Right lobe of liver (tissue), 6 donors: ENCODE data around the gene CELSR1. TPM values are rescaled to one million over a fixed set of nuclear protein-coding genes. Genes with fewer than 3 reads are reported as not detected.
"Not testable (repeated sequence)": the region's sequence is repeated elsewhere in the genome, so short reads cannot be mapped to it uniquely, and the experiment has no call there.

Source experiments
- ATAC-seq, 4 donors: fragments of 200-7000 bp; cut with Tn5 transposase; one replicate each; pipeline ENCODE4 v1.9.1; 2020; ENCODE audit warnings: mild to moderate bottlenecking in 4 of 4, moderate library complexity in 4 of 4
- DNase-seq, 3 donors: peaks; one replicate each; pipeline ENCODE4 v3.0.0-alpha.2; 2020
- H3K27ac ChIP-seq, 3 donors: fragments of 200-600 bp; one replicate each; pipeline ENCODE4 v1.8.0; 2022
- H3K27me3 ChIP-seq, 2 donors: fragments of 200-600 bp; one replicate each; pipeline ENCODE4 v1.8.0; 2022
- H3K36me3 ChIP-seq, 4 donors: fragments of 200-600 bp; sonication (generic) in 1 of 4; one replicate each; pipeline versions ENCODE4 v1.5.1 to v1.8.0; 2017 to 2022; ENCODE audit warnings: control low read depth in 1 of 4
- H3K4me1 ChIP-seq, 4 donors: fragments of 200-600 bp; sonication (generic) in 1 of 4; one replicate each; pipeline versions ENCODE4 v1.5.1 to v1.8.0; 2017 to 2022; ENCODE audit warnings: control low read depth in 1 of 4
- H3K4me3 ChIP-seq, 3 donors: fragments of 200-600 bp; one replicate each; pipeline ENCODE4 v1.8.0; 2022
- H3K9me3 ChIP-seq, 4 donors: fragments of 200-600 bp; sonication (generic) in 1 of 4; one replicate each; pipeline versions ENCODE4 v1.5.1 to v1.8.0; 2017 to 2022; ENCODE audit warnings: control low read depth in 1 of 4
- POLR2A ChIP-seq: fragments of 450-650 bp; IDR thresholded peaks from one replicate; pipeline ENCODE4 v1.6.1; 2017; ENCODE audit warnings: antibody characterized with exemption, mild to moderate bottlenecking
- WGBS: methylation state at CpG from one replicate; pipeline ENCODE4 v1.1.6; 2018; ENCODE audit warnings: low coverage, low lambda C conversion rate; ENCODE audit not compliant: insufficient coverage; ENCODE audit errors: missing lambda C conversion rate; 5-methylcytosine and 5-hydroxymethylcytosine counted together
- intact Hi-C, 2 donors: fragments of 100-400 bp; cut with DNase I; formaldehyde crosslinking; loops; one replicate each; pipeline versions ENCODE4 v1.11.2 to v1.14.1; 2022
- total RNA-seq, 6 experiments: library from RNA; depleted of rRNA in 2 of 6; stranded (reverse); fragments of >200 nt in 2 of 6; fragmentation: NEBNext Ultra II Directional in 3 of 6; extraction: Animal tissue kit (Norgen Biotek cat#: 25700) in 3 of 6; gene quantifications; one replicate each; pipeline versions ENCODE4 v1.1.0 to v1.2.4, GENCODE V29; 2016 to 2023
- TF ChIP-seq, protein P1 (sequence below), 4 donors: fragments of 200-600 bp in 3 of 4; fragments of 450-650 bp in 1 of 4; IDR thresholded peaks; one replicate each; pipeline versions ENCODE4 v1.5.1 to v1.8.0; 2016 to 2022; ENCODE audit warnings: antibody characterized with exemption in 4 of 4, mild to moderate bottlenecking in 2 of 4
- donor health status: DM: no; HTN: yes; CAD: no.
- donor health status: DM: no; HTN: no; CAD: no.
- donor health status: DM: no; HTN: no; CAD: no.
- donor health status: DM: no; HTN: yes; CAD: no.
- donor health status: DM: no; HTN: yes; CAD: no.

Gene CELSR1
- total RNA-seq, 6 experiments from 2014 or later: 2.9 to 8.2 (median 5.0) TPM

- DNase-seq (no peak), ATAC-seq (peak in 1 of 4 donors; percentile 24)
- H3K4me1 ChIP-seq: no peaks in the 10 kb centered on the region
- H3K36me3 ChIP-seq: no peaks in the 10 kb centered on the region
- H3K27ac ChIP-seq: no peak overlapping the region
- H3K27me3 ChIP-seq: no peaks in the 10 kb centered on the region
- H3K4me3 ChIP-seq: no peak overlapping the region
- intact Hi-C loops: no loop called here
- 85% methylated on average over 17 of the region's 28 CpGs for WGBS
- H3K9me3 ChIP-seq: no peaks in the 10 kb centered on the region
- TF ChIP-seq, protein P1, sequence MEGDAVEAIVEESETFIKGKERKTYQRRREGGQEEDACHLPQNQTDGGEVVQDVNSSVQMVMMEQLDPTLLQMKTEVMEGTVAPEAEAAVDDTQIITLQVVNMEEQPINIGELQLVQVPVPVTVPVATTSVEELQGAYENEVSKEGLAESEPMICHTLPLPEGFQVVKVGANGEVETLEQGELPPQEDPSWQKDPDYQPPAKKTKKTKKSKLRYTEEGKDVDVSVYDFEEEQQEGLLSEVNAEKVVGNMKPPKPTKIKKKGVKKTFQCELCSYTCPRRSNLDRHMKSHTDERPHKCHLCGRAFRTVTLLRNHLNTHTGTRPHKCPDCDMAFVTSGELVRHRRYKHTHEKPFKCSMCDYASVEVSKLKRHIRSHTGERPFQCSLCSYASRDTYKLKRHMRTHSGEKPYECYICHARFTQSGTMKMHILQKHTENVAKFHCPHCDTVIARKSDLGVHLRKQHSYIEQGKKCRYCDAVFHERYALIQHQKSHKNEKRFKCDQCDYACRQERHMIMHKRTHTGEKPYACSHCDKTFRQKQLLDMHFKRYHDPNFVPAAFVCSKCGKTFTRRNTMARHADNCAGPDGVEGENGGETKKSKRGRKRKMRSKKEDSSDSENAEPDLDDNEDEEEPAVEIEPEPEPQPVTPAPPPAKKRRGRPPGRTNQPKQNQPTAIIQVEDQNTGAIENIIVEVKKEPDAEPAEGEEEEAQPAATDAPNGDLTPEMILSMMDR (IDR thresholded peaks at IDR 0.05): no peak
- TF ChIP-seq POLR2A: no peak
These were observed 64.2 kb downstream of the CELSR1 start for GRCh38 chr22:46473021-46473779.

DNA sequence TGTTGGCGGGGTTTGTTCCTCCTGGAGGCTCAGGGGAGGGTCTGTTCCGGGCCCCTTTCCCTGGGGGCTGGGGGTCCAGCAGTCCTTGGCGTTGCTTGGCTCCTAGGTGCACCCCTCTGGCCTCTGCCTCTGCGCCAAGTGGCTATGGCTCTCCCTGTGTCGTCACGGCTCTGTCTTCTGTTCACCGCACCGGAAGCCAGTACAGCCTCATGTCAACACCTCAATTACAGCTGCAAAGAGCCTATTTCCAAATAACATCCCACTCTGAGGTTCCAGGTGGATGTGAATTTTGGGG, 64.8 kb downstream of the CELSR1 start:
- DNase-seq (no peak), ATAC-seq (no peak)
- Histone ChIP-seq H3K27me3 (no peaks in the 10 kb centered on the region), H3K9me3 (no peaks in the 10 kb centered on the region), H3K4me3 (no peak overlapping the region), H3K27ac (no peak overlapping the region), H3K4me1 (no peaks in the 10 kb centered on the region), H3K36me3 (no peaks in the 10 kb centered on the region)
- TF ChIP-seq, protein P1 (IDR thresholded peaks at IDR 0.05): no peak
- TF ChIP-seq POLR2A: no peak
- WGBS: 90% methylated on average over 5 of the region's 8 CpGs
- intact Hi-C loops: no loop called here

DNA sequence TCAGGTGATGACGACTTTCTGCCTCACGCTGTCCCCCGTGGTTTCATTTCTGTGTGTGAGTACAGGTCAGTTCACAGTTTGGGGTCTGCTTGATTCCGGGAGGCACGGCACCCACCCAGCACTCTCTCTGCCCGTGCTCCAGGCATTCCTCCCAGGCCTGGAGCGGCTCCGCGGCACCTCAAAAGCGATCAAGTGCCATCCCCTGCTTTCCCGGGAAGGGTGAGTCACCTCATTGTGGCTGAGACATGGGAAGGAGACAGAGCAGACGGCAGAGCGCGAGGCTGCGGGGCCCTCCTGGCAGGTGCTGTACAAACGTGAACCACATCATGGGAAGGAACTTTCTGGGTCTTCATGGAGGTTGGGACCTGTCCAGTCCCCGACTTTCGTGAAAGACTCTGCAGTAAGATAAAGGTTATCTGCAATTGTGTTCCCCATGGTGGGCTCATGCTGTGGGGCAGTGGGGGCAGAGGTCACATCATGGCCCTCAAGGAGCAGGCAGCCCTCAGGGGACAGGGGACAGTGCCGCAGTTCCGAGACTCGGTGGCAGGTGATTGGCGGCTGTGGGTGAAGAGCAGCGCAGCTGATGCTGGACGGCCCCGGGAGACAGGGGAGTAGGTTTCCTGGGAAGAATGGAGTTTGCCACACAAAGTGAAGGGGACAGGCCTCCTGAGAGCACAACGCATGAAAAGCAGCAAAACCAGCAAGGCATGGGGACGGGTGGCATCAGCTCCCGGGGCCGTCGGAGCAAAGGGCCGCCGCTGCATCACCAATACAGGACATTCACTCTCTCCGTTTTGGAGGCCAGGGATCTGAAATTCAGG, 65.3 kb downstream of the CELSR1 start:
- H3K36me3 ChIP-seq: no peaks in the 10 kb centered on the region
- no peaks in the 10 kb centered on the region for H3K27me3 ChIP-seq
- H3K27ac ChIP-seq: no peak overlapping the region
- H3K9me3 ChIP-seq: no peaks in the 10 kb centered on the region
- intact Hi-C loops: no loop called here
- ATAC-seq (no peak), DNase-seq (no peak)
- no peak overlapping the region for H3K4me3 ChIP-seq
- H3K4me1 ChIP-seq: no peaks in the 10 kb centered on the region
- no peak for TF ChIP-seq POLR2A
- TF ChIP-seq, protein P1 (IDR thresholded peaks at IDR 0.05): no peak
- WGBS: 68% methylated on average over 6 of the region's 33 CpGs

DNA sequence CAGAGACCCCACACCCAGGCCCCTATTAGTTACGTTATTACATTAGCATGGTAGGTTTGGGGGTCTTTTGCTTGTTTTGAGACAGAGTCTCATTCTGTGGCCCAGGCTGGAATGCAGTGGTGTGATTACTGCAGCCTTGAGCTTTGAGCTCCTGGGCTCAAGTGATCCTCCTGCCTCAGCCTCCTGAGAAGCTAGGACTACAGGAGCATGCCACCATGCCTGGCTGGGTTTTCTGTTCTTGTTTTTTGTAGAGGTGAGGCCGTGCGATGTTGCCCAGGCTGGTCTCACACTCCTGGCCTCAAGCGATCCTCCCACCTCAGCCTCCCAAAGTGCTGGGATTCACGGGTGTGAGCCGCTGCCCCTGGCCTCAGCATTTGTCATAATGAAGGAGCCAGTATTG, 66.1 kb downstream of the CELSR1 start:
- H3K27me3 ChIP-seq, H3K4me1 ChIP-seq, DNase-seq, intact Hi-C loops, H3K9me3 ChIP-seq, H3K27ac ChIP-seq, ATAC-seq, H3K4me3 ChIP-seq, H3K36me3 ChIP-seq: not testable (repeated sequence)
- 86% methylated on average over 6 of the region's 6 CpGs for WGBS

- no peak overlapping the region for H3K27ac ChIP-seq
- intact Hi-C loops: no loop called here
- H3K9me3 ChIP-seq: no peaks in the 10 kb centered on the region
- TF ChIP-seq, protein P1 (IDR thresholded peaks at IDR 0.05): no peak
- TF ChIP-seq POLR2A: no peak
- no peaks in the 10 kb centered on the region for H3K27me3 ChIP-seq
- no peak for DNase-seq
- H3K36me3 ChIP-seq: no peaks in the 10 kb centered on the region
- H3K4me3 ChIP-seq: no peak overlapping the region
- 48% methylated on average over 5 of the region's 6 CpGs for WGBS
- ATAC-seq: no peak
- H3K4me1 ChIP-seq: no peaks in the 10 kb centered on the region
These were observed 67.7 kb downstream of the CELSR1 start for GRCh38 chr22:46469711-46470110.
